Kidney (tissue), 14 donors: ENCODE data around the gene PEX5L. TPM values are rescaled to one million over a fixed set of nuclear protein-coding genes. Genes with fewer than 3 reads are reported as not detected.

Experiments
- DNase-seq, 5 donors: peaks; one replicate each; pipeline ENCODE4 v3.0.0-alpha.2; 2013 to 2020
- FAIRE-seq: peaks from 2 replicates; lab custom pipeline; 2012; peaks lifted over from hg19 to GRCh38; lab: Jason Lieb, UNC
- H3K27ac ChIP-seq, 2 donors: one replicate each; pipeline ENCODE4 v1.7.0; 2013; ENCODE audit warnings: low read depth in 2 of 2, low read length in 2 of 2, inconsistent platforms in 1 of 2
- H3K27me3 ChIP-seq: one replicate; pipeline ENCODE4 v1.7.1; 2013; ENCODE audit warnings: low read length, inconsistent platforms; ENCODE audit not compliant: control insufficient read depth, insufficient read depth
- H3K36me3 ChIP-seq, 3 donors: one replicate each; pipeline versions ENCODE4 v1.7.0 to v1.7.1; 2013; ENCODE audit warnings: low read length in 3 of 3, control low read depth in 1 of 3, inconsistent platforms in 1 of 3; ENCODE audit not compliant: insufficient read depth in 3 of 3, control insufficient read depth in 2 of 3
- H3K4me1 ChIP-seq, 3 donors: one replicate each; pipeline versions ENCODE4 v1.7.0 to v1.7.1; 2013; ENCODE audit warnings: low read length in 3 of 3, inconsistent platforms in 1 of 3, low read depth in 1 of 3; ENCODE audit not compliant: control insufficient read depth in 2 of 3, insufficient read depth in 2 of 3
- H3K4me3 ChIP-seq, 3 donors: one replicate each; pipeline versions ENCODE4 v1.7.0 to v1.8.1; 2013; ENCODE audit warnings: low read length in 3 of 3, control low read depth in 1 of 3, inconsistent platforms in 1 of 3
- H3K9ac ChIP-seq, 3 donors: one replicate each; pipeline versions ENCODE4 v1.7.0 to v1.7.1; 2013; ENCODE audit warnings: low read length in 3 of 3, control low read depth in 1 of 3, inconsistent platforms in 1 of 3
- H3K9me3 ChIP-seq, 3 donors: one replicate each; pipeline versions ENCODE4 v1.7.0 to v1.7.1; 2013; ENCODE audit warnings: low read length in 3 of 3, control low read depth in 1 of 3, inconsistent platforms in 1 of 3; ENCODE audit not compliant: control insufficient read depth in 2 of 3, insufficient read depth in 1 of 3
- intact Hi-C: fragments of 100-400 bp; cut with DNase I; formaldehyde crosslinking; loops from one replicate; pipeline ENCODE4 v1.11.1; 2022
- polyA plus RNA-seq: library from polyadenylated mRNA; stranded (reverse); fragments of 350-450 nt; fragmentation: Illumina TruSeq; extraction: RNeasy Lipid Tissue Mini Kit (QIAGEN cat#74804); gene quantifications from one replicate; pipeline ENCODE4 v1.2.3, GENCODE V29; 2014; ENCODE audit warnings: low read depth, low replicate concordance; ENCODE audit not compliant: insufficient read depth
- total RNA-seq: library from RNA; stranded (reverse); fragmentation: NEBNext Ultra II Directional; extraction: Animal tissue kit (Norgen Biotek cat#: 25700); gene quantifications from one replicate; pipeline ENCODE4 v1.2.1, GENCODE V29; 2021
- TF ChIP-seq, protein P1 (sequence below): IDR thresholded peaks from 3 replicates; pipeline ENCODE4 v1.5.1; 2012; ENCODE audit warnings: mild to moderate bottlenecking, moderate library complexity, borderline replicate concordance; ENCODE audit not compliant: insufficient read depth; ENCODE audit errors: extremely low read depth
- donor health status: control.
- donor health status: control.
- donor health status: control.
- donor health status: control.
- donor health status: control.
- donor health status: DM: yes; HTN: yes; CAD: no.
- donor health status: Normal renal cell carcinoma (clear cell type).

Gene PEX5L
- total and polyA plus RNA-seq, 2 donors from 2014 or later: 0.32 TPM; not detected in 1

DNA sequence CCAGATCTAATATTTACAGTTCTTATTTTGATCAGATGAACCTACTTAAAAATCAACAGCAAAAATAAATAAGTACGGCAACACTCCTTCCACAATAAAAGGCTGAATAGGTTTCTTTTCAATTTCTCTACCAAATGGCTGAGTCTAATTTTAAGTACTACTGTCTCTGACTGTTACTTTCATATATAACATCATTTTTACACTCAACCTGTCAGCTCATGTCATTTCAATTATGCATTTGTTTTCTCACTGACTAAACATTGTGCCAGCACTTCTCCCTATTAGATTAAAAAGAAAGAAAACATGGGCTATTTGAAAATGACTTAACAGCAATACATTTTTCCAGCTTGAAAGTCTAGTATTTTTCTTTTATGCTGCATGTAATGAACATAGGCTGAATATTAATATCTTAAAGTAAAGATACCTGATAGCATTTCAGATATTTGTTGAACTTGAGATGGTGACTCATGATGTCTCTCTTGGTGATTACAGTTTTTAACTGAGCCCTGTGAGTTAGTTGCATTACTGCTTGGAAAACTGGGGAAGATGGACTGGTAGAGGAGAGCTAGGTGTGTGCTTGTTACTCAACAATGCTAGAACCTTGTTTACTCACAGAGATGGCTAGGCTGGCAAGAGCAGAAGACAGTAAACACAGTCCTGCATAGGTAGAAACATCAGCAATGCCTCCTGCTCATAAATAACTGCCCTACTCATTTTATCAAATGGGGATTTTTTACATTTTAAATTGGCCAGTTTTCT is 73.9 kb downstream of the PEX5L start:
- TF ChIP-seq, protein P1, sequence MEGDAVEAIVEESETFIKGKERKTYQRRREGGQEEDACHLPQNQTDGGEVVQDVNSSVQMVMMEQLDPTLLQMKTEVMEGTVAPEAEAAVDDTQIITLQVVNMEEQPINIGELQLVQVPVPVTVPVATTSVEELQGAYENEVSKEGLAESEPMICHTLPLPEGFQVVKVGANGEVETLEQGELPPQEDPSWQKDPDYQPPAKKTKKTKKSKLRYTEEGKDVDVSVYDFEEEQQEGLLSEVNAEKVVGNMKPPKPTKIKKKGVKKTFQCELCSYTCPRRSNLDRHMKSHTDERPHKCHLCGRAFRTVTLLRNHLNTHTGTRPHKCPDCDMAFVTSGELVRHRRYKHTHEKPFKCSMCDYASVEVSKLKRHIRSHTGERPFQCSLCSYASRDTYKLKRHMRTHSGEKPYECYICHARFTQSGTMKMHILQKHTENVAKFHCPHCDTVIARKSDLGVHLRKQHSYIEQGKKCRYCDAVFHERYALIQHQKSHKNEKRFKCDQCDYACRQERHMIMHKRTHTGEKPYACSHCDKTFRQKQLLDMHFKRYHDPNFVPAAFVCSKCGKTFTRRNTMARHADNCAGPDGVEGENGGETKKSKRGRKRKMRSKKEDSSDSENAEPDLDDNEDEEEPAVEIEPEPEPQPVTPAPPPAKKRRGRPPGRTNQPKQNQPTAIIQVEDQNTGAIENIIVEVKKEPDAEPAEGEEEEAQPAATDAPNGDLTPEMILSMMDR: no peak
- no peak for FAIRE-seq

DNA sequence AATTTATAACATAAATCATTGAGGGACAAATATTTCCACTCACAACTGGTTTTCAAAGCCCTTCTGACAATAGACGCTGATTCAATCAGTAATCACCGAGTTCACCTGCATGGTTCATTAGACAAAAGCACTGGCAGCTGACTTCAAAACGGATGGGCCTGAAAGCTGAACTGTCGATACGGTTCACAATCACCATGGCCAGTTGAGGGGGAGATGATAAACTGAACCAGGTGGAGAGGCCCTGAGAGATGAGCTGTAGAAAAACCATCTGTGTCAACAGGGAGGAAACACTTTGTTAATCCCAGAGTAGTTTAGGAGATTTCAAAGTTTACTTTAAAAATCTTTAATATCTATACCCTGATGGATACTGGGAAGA is 75.0 kb downstream of the PEX5L start:
- DNase-seq (peak in 3 of 5 donors; percentile 26 to 70 (median 65)), FAIRE-seq (no peak)
- TF ChIP-seq, protein P1: no peak
- no peaks in the 10 kb centered on the region for H3K27me3 ChIP-seq
- H3K4me1 ChIP-seq: no peaks in the 10 kb centered on the region
- no peaks in the 10 kb centered on the region for H3K9me3 ChIP-seq
- H3K4me3 ChIP-seq: no peak overlapping the region
- intact Hi-C loops: no loop called here
- no peak overlapping the region for H3K27ac ChIP-seq
- no peak overlapping the region for H3K9ac ChIP-seq
- no peaks in the 10 kb centered on the region for H3K36me3 ChIP-seq

More for the DNA sequence above, 73.9 kb downstream of the PEX5L start:
- Histone ChIP-seq H3K27me3 (no peaks in the 10 kb centered on the region), H3K36me3 (no peaks in the 10 kb centered on the region), H3K4me3 (no peak overlapping the region), H3K27ac (no peak overlapping the region), H3K4me1 (no peaks in the 10 kb centered on the region), H3K9me3 (no peaks in the 10 kb centered on the region), H3K9ac (no peak overlapping the region)
- intact Hi-C loops: no loop called here
- no peak for DNase-seq

DNA sequence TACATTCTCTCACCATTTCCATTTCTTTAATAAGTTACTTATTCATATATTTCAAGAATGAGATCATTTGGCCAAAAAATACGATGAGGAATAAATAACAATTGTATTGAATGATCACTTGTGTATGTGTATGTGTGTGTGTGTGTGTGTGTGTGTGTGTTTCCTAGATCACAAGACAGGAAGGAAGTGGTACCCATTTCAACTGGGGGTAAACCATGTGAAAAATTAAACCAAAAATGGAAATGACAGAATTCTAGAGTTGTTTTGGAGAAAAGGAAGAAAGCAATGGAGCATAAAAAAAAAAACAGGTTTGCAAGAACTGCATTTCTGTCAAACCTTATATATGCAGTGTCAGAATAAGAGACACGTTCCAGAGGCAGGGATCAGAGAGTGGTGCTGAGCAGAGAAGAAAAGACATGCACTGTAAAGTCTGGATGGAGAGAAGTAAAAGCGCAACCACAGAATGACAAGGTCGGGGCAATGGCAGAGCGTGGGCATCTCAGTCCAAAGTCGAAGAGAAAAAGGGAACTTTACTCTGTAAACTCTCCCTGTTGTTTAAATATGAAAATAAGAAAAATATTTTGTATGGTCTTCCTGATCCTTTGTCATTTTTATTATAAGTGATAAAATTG is 75.5 kb downstream of the PEX5L start:
- DNase-seq (peak in 1 of 5 donors; percentile 42), FAIRE-seq (no peak)
- Histone ChIP-seq H3K4me3 (no peak overlapping the region), H3K36me3 (no peaks in the 10 kb centered on the region), H3K27ac (no peak overlapping the region), H3K4me1 (no peaks in the 10 kb centered on the region), H3K9me3 (no peaks in the 10 kb centered on the region), H3K9ac (no peak overlapping the region), H3K27me3 (no peaks in the 10 kb centered on the region)
- intact Hi-C loops: no loop called here
- TF ChIP-seq, protein P1: no peak
